H1 (cell line): Measurements from ENCODE around the gene LIPC. TPM values are rescaled to one million over a fixed set of nuclear protein-coding genes. Genes with fewer than 3 reads are reported as not detected.

ENCODE experiments used
- CTCF ChIA-PET: fragments of 300-600 bp; sonication (Branson Sonifier 250); formaldehyde crosslinking; loops from one replicate; lab custom pipeline; 2021; ENCODE audit not compliant: partially characterized antibody; lab: Charles Lee
- POLR2A ChIA-PET: fragments of 300-600 bp; sonication (Branson Sonifier 250); formaldehyde crosslinking; loops from one replicate; lab custom pipeline; 2021; ENCODE audit warnings: inconsistent platforms; ENCODE audit not compliant: partially characterized antibody; lab: Charles Lee
- DNase-seq, 2 experiments: peaks; one replicate each; pipeline versions ENCODE4 v3.0.0 to v3.0.0-alpha.2; 2010 to 2022; ENCODE audit warnings: low spot score in 2 of 2, low read depth in 1 of 2, mixed read lengths in 1 of 2
- FAIRE-seq: peaks from 2 replicates; lab custom pipeline; 2011; peaks lifted over from hg19 to GRCh38; lab: Jason Lieb, UNC
- H2AFZ ChIP-seq: 2 replicates; pipeline ENCODE4 v1.8.1; 2012; ENCODE audit warnings: low read length, inconsistent platforms
- H2AK5ac ChIP-seq: 2 replicates; pipeline ENCODE4 v1.6.1; 2013; ENCODE audit warnings: low read depth, low read length
- H2BK120ac ChIP-seq: replicated peaks from 2 replicates; pipeline ENCODE3; 2013; ENCODE audit warnings: low read depth, low read length, inconsistent platforms
- H2BK12ac ChIP-seq: 2 replicates; pipeline ENCODE4 v1.6.1; 2013; ENCODE audit warnings: low read depth, low read length
- H2BK15ac ChIP-seq: 2 replicates; pipeline ENCODE4 v1.6.1; 2013; ENCODE audit warnings: low read length
- H2BK20ac ChIP-seq: 2 replicates; pipeline ENCODE4 v1.6.1; 2013; ENCODE audit warnings: low read length
- H2BK5ac ChIP-seq: 2 replicates; pipeline ENCODE4 v1.6.1; 2013; ENCODE audit warnings: low read depth, low read length
- H3K14ac ChIP-seq: 2 replicates; pipeline ENCODE4 v1.6.1; 2013; ENCODE audit warnings: inconsistent platforms; ENCODE audit not compliant: insufficient read length
- H3K18ac ChIP-seq: 2 replicates; pipeline ENCODE4 v1.6.1; 2013; ENCODE audit warnings: low read length; ENCODE audit errors: extremely low read depth
- H3K23ac ChIP-seq: 2 replicates; pipeline ENCODE4 v1.6.1; 2013; ENCODE audit warnings: inconsistent platforms; ENCODE audit not compliant: insufficient read length
- H3K23me2 ChIP-seq: 2 replicates; pipeline ENCODE4 v1.6.1; 2013; ENCODE audit warnings: low read depth, low read length
- H3K27ac ChIP-seq: 2 replicates; pipeline ENCODE4 v1.6.1; 2011; ENCODE audit warnings: low read depth, low read length, inconsistent platforms
- H3K27me3 ChIP-seq, 4 experiments: replicated peaks in 1 of 4; 1 replicate in 1 of 4; 2 replicates in 3 of 4; pipeline versions ENCODE4 v1.6.1 to v1.8.1; 2011 to 2013; ENCODE audit warnings: low read length in 3 of 4, mild to moderate bottlenecking in 3 of 4, inconsistent platforms in 2 of 4, mixed read lengths in 2 of 4, moderate library complexity in 1 of 4; ENCODE audit not compliant: control insufficient read depth in 3 of 4, insufficient read depth in 3 of 4; ENCODE audit errors: extremely low read depth in 1 of 4
- H3K36me3 ChIP-seq, 4 experiments: 2 replicates each; pipeline versions ENCODE4 v1.6.1 to v1.8.1; 2011 to 2013; ENCODE audit warnings: mild to moderate bottlenecking in 4 of 4, low read length in 3 of 4, moderate library complexity in 2 of 4, control low read depth in 1 of 4, inconsistent platforms in 1 of 4; ENCODE audit not compliant: insufficient read depth in 4 of 4, control insufficient read depth in 2 of 4
- H3K4ac ChIP-seq: replicated peaks from 2 replicates; pipeline ENCODE3; 2013; ENCODE audit warnings: low read length, low read depth, mixed read lengths, inconsistent platforms; ENCODE audit not compliant: insufficient read length
- H3K4me1 ChIP-seq, 4 experiments: replicated peaks in 1 of 4; 1 replicate in 1 of 4; 2 replicates in 3 of 4; pipeline versions ENCODE4 v1.6.1 to v1.8.1; 2011 to 2013; ENCODE audit warnings: low read length in 3 of 4, inconsistent platforms in 2 of 4, mixed read lengths in 1 of 4; ENCODE audit not compliant: insufficient read depth in 4 of 4, control insufficient read depth in 3 of 4
- H3K4me2 ChIP-seq, 2 experiments: 2 replicates each; pipeline versions ENCODE4 v1.6.1 to v1.8.1; 2011 to 2013; ENCODE audit warnings: low read depth in 2 of 2, low read length in 2 of 2, control low read depth in 1 of 2, inconsistent platforms in 1 of 2, mild to moderate bottlenecking in 1 of 2; ENCODE audit not compliant: insufficient read depth in 1 of 2
- H3K4me3 ChIP-seq, 4 experiments: fragments of 200-600, 300-600 bp in 1 of 4; sonication (generic), shearing (Covaris generic), sonication (Bioruptor Twin) in 1 of 4; 2 replicates each; pipeline versions ENCODE4 v1.5.1 to v1.8.1; 2011 to 2016; ENCODE audit warnings: low read length in 4 of 4, low read depth in 3 of 4, control low read depth in 2 of 4, inconsistent platforms in 2 of 4, mild to moderate bottlenecking in 2 of 4, mixed read lengths in 1 of 4, moderate library complexity in 1 of 4; ENCODE audit not compliant: insufficient read depth in 2 of 4; ENCODE audit errors: extremely low read depth in 1 of 4
- H3K56ac ChIP-seq: replicated peaks from 2 replicates; pipeline ENCODE3; 2013; ENCODE audit warnings: low read depth, mild to moderate bottlenecking, mixed read lengths, low read length, inconsistent platforms; ENCODE audit not compliant: insufficient read length
- H3K79me1 ChIP-seq: 2 replicates; pipeline ENCODE4 v1.6.1; 2013; ENCODE audit warnings: low read depth, low read length, control low read depth
- H3K79me2 ChIP-seq, 2 experiments: 2 replicates each; pipeline versions ENCODE4 v1.6.1 to v1.8.1; 2012 to 2013; ENCODE audit warnings: low read length in 2 of 2, mild to moderate bottlenecking in 2 of 2, inconsistent platforms in 1 of 2; ENCODE audit not compliant: insufficient read depth in 2 of 2, control insufficient read depth in 1 of 2
- H3K9ac ChIP-seq, 4 experiments: replicated peaks in 1 of 4; 1 replicate in 1 of 4; 2 replicates in 3 of 4; pipeline versions ENCODE4 v1.6.1 to v1.8.1; 2011 to 2013; ENCODE audit warnings: low read depth in 3 of 4, low read length in 3 of 4, control low read depth in 2 of 4, mild to moderate bottlenecking in 2 of 4, moderate library complexity in 2 of 4, inconsistent platforms in 1 of 4; ENCODE audit errors: extremely low read depth in 1 of 4
- H3K9me3 ChIP-seq, 2 experiments: 2 replicates each; pipeline versions ENCODE4 v1.6.1 to v1.8.1; 2012 to 2013; ENCODE audit warnings: mild to moderate bottlenecking in 2 of 2, moderate library complexity in 2 of 2, control low read depth in 1 of 2, inconsistent platforms in 1 of 2, low read depth in 1 of 2, low read length in 1 of 2, mixed read lengths in 1 of 2; ENCODE audit not compliant: insufficient read depth in 2 of 2
- H4K20me1 ChIP-seq, 2 experiments: replicated peaks in 1 of 2; 2 replicates each; pipeline versions ENCODE3 to v1.8.1; 2011 to 2013; ENCODE audit warnings: inconsistent platforms in 2 of 2, low read length in 2 of 2, mild to moderate bottlenecking in 1 of 2; ENCODE audit not compliant: insufficient read depth in 2 of 2, control insufficient read depth in 1 of 2
- H4K5ac ChIP-seq: 2 replicates; pipeline ENCODE4 v1.6.1; 2013; ENCODE audit warnings: low read length, low read depth, mixed read lengths, inconsistent platforms; ENCODE audit not compliant: insufficient read length
- H4K8ac ChIP-seq: 2 replicates; pipeline ENCODE4 v1.8.0; 2013; ENCODE audit warnings: mild to moderate bottlenecking, moderate library complexity, low read length, inconsistent platforms; ENCODE audit not compliant: insufficient read depth; ENCODE audit errors: extremely low read depth
- H4K91ac ChIP-seq: replicated peaks from 2 replicates; pipeline ENCODE3; 2013; ENCODE audit warnings: low read length, mixed read lengths, inconsistent platforms; ENCODE audit not compliant: insufficient read length
- BACH1 ChIP-seq: IDR thresholded peaks from 2 replicates; pipeline ENCODE4 v1.6.1; 2012; ENCODE audit warnings: low read length, improper control_type of control experiment
- CBX8 ChIP-seq: fragments of 300-800, 300-1000 bp; sonication (generic); IDR thresholded peaks from 2 replicates; pipeline ENCODE4 v1.7.1; 2016; ENCODE audit warnings: low read depth, low read length, borderline replicate concordance
- CEBPB ChIP-seq: IDR thresholded peaks from 2 replicates; pipeline ENCODE4 v1.6.1; 2012; ENCODE audit warnings: low read depth, low read length
- CREB1 ChIP-seq: IDR thresholded peaks from 2 replicates; pipeline ENCODE4 v1.6.1; 2012; ENCODE audit warnings: inconsistent platforms
- EP300 ChIP-seq, 2 experiments: IDR thresholded peaks; 1 replicate in 1 of 2; 2 replicates in 1 of 2; pipeline ENCODE4 v1.6.1; 2011 to 2012; ENCODE audit warnings: low read depth in 2 of 2, low read length in 2 of 2, mild to moderate bottlenecking in 2 of 2, borderline replicate concordance in 1 of 2, inconsistent platforms in 1 of 2, moderate library complexity in 1 of 2
- EZH2 ChIP-seq: fragments of 200-600 bp; sonication (generic); IDR thresholded peaks from 2 replicates; pipeline ENCODE4 v1.7.1; 2012; ENCODE audit warnings: low read depth, mild to moderate bottlenecking, moderate library complexity, low read length, inconsistent platforms; ENCODE audit not compliant: severe bottlenecking
- GABPA ChIP-seq: IDR thresholded peaks from 2 replicates; pipeline ENCODE4 v1.6.1; 2011; ENCODE audit warnings: mild to moderate bottlenecking, low read length, moderate library complexity, borderline replicate concordance; ENCODE audit not compliant: insufficient read depth
- HDAC2 ChIP-seq, 2 experiments: fragments of 300-600 bp in 1 of 2; sonication (generic) in 1 of 2; IDR thresholded peaks; 2 replicates each; pipeline ENCODE4 v1.6.1; 2011 to 2012; ENCODE audit warnings: low read depth in 2 of 2, low read length in 2 of 2, mild to moderate bottlenecking in 2 of 2, moderate library complexity in 2 of 2, borderline replicate concordance in 1 of 2, inconsistent platforms in 1 of 2
- KDM1A ChIP-seq: fragments of 200-600, 300-600 bp; sonication (generic); IDR thresholded peaks from 2 replicates; pipeline ENCODE4 v1.7.1; 2016; ENCODE audit warnings: mild to moderate bottlenecking, low read length, borderline replicate concordance
- SIN3A ChIP-seq, 2 experiments: IDR thresholded peaks in 1 of 2; conservative IDR thresholded peaks in 1 of 2; 2 replicates each; pipeline ENCODE4 v1.6.1; 2011 to 2012; ENCODE audit warnings: low read length in 2 of 2, improper control_type of control experiment in 1 of 2, low read depth in 1 of 2, mild to moderate bottlenecking in 1 of 2
- SIX5 ChIP-seq: IDR thresholded peaks from 2 replicates; pipeline ENCODE4 v1.6.1; 2011; ENCODE audit warnings: mild to moderate bottlenecking, low read depth, low read length
- SP2 ChIP-seq: IDR thresholded peaks from 2 replicates; pipeline ENCODE4 v1.6.1; 2012; ENCODE audit warnings: mild to moderate bottlenecking, low read length, inconsistent platforms
- SP4 ChIP-seq: IDR thresholded peaks from 2 replicates; pipeline ENCODE4 v1.6.1; 2012; ENCODE audit warnings: low read length, inconsistent platforms
- SUZ12 ChIP-seq: fragments of 200-600 bp; sonication (generic); IDR thresholded peaks from 2 replicates; pipeline ENCODE4 v1.6.1; 2012; ENCODE audit warnings: mild to moderate bottlenecking, inconsistent platforms, low read length, moderate library complexity, mixed read lengths
- WGBS, 2 experiments: shearing (Covaris generic) in 1 of 2; methylation state at CpG; one replicate each; pipeline versions ENCODE4 v1.1.6 to v1.1.7; 2013 to 2015; ENCODE audit warnings: low lambda C conversion rate in 2 of 2, mixed read lengths in 2 of 2, inconsistent platforms in 1 of 2, low coverage in 1 of 2, missing lambda C conversion rate in 1 of 2; ENCODE audit not compliant: insufficient replicate concordance in 2 of 2, insufficient coverage in 1 of 2, insufficient read length in 1 of 2; ENCODE audit errors: extremely low coverage in 1 of 2, missing lambda C conversion rate in 1 of 2; 5-methylcytosine and 5-hydroxymethylcytosine counted together
- polyA plus RNA-seq, 7 experiments: library from polyadenylated mRNA; depleted of rRNA in 3 of 7; stranded (reverse) in 5 of 7; unstranded in 2 of 7; fragments of >200 nt in 5 of 7; fragments of 200-250 nt in 2 of 7; gene quantifications; 1 replicate in 5 of 7; 2 replicates in 1 of 7; 4 replicates in 1 of 7; pipeline versions ENCODE4 v1.2.1 to v1.2.3, GENCODE V29; 2011 to 2013; ENCODE audit warnings: missing spikeins in 2 of 7, mixed read lengths in 2 of 7
- total RNA-seq: library from RNA; stranded (reverse); fragmentation: NEBNext Ultra II Directional; extraction: Animal tissue kit (Norgen Biotek cat#: 25700); gene quantifications from 2 replicates; pipeline ENCODE4 v1.2.1, GENCODE V29; 2021

LIPC gene
- total and polyA plus RNA-seq, 2 of the 8 experiments (the other 6 are each of a cell fraction or from before 2014, with no cell fraction given) = not detected

- CTCF ChIA-PET = interaction anchor here (0.6 kb wide), 2 partner anchors 113 to 208 kb away, joined by 3 read pairs; no protein-coding TSS in a partner anchor
- TF ChIP-seq SP4 = no peak
- TF ChIP-seq SUZ12 = no peak
- no peak for TF ChIP-seq CEBPB
- no peak for TF ChIP-seq BACH1
- no peak for TF ChIP-seq SP2
- no peak for TF ChIP-seq HDAC2 (IDR thresholded peaks at IDR 0.05; ENCODE audit: borderline replicate concordance in 1 of 2, low read depth in 2 of 2, low read length in 2 of 2)
- TF ChIP-seq SIN3A (conservative IDR thresholded peaks at IDR 0.05 in 1 of 2, IDR thresholded peaks at IDR 0.05 in 1 of 2; ENCODE audit: low read depth in 1 of 2, low read length in 2 of 2) = no peak
- TF ChIP-seq CBX8 = no peak
- TF ChIP-seq GABPA = no peak
- TF ChIP-seq CREB1 = no peak
- TF ChIP-seq SIX5 = no peak
- no peak for TF ChIP-seq KDM1A
- TF ChIP-seq EZH2 = no peak
- TF ChIP-seq EP300 (IDR thresholded peaks at IDR 0.05; ENCODE audit: borderline replicate concordance in 1 of 2, low read depth in 2 of 2, low read length in 2 of 2) = no peak
Observed at GRCh38 chr15:58501636-58502188, 69.9 kb downstream of the LIPC start.

More at GRCh38 chr15:58501636-58502188, 69.9 kb downstream of the LIPC start:
- Histone ChIP-seq H3K4me3 (no peak overlapping the region), H2AFZ (no peak overlapping the region), H3K14ac (no peak overlapping the region), H2BK15ac (no peak overlapping the region), H3K56ac (no peak overlapping the region), H3K79me1 (no peaks in the 10 kb centered on the region), H3K27ac (no peak overlapping the region), H3K4me1 (no peaks in the 10 kb centered on the region; a peak in 1 of 7 replicates), H4K5ac (no peak overlapping the region), H3K4ac (no peak overlapping the region), H3K23ac (no peak overlapping the region), H2BK120ac (no peak overlapping the region), H3K9me3 (no peaks in the 10 kb centered on the region), H3K79me2 (no peaks in the 10 kb centered on the region), H3K9ac (no peak overlapping the region), H2BK5ac (no peak overlapping the region), H3K27me3 (no peaks in the 10 kb centered on the region; a peak in 1 of 7 replicates), H2BK20ac (no peak overlapping the region), H3K4me2 (no peak overlapping the region), H3K36me3 (no peaks in the 10 kb centered on the region), H3K23me2 (no peaks in the 10 kb centered on the region), H2BK12ac (no peak overlapping the region), H4K8ac (no peak overlapping the region), H4K20me1 (no peaks in the 10 kb centered on the region), H2AK5ac (no peak overlapping the region), H4K91ac (no peak overlapping the region), H3K18ac (no peak overlapping the region)
- no peak for DNase-seq
- 94% methylated on average over 4 of the region's 4 CpGs; no CpG with 5 or more reads in 1 of the 2 experiments for WGBS, 2 experiments
- FAIRE-seq = no peak
- POLR2A ChIA-PET = no interaction called here
